Islet of Langerhans (tissue), 1 donor: ENCODE measurements around the gene DAB2.

Experiments
- FAIRE-seq: peaks from one replicate; lab custom pipeline; 2011; peaks lifted over from hg19 to GRCh38; lab: Jason Lieb, UNC

The DAB2 gene

DNA sequence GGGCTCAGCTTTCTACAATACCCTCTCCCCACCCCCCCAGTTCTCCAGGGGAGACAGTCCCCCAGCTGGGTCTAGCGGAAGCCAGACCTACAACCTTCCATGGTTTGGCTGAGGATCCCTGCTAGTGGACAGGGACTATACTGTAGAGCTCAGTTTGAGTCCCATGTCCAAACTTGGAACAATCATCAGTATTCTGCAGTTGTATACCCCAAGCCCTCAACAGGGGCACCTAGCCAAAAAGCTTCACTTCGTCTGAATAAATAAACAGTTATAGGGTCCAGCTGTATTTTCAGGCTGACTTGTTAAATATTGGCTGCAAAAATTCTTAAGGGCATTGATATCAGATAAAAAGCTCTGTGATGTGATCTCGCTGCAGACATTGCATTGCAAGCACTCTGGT is 45.1 kb downstream of the DAB2 start:
- no peak for FAIRE-seq

DNA sequence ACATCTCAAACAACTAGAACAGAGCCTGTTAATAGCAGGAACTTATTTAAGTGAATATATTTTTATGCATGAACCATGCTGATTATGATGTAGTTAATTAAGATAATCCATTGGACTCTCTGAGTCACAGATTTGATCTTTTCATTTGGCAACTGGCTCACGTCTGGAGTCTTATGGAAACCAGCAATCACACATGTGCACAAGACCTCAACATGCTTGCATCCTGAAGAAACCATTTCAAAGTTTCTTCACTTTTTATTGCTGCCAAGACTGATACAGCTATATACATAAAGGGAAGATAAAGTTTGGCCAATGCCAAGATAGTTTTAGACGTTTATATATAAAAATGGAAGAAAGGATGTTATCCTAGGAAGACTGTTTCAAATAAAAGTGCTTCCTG is 47.2 kb downstream of the DAB2 start:
- FAIRE-seq: no peak

DNA sequence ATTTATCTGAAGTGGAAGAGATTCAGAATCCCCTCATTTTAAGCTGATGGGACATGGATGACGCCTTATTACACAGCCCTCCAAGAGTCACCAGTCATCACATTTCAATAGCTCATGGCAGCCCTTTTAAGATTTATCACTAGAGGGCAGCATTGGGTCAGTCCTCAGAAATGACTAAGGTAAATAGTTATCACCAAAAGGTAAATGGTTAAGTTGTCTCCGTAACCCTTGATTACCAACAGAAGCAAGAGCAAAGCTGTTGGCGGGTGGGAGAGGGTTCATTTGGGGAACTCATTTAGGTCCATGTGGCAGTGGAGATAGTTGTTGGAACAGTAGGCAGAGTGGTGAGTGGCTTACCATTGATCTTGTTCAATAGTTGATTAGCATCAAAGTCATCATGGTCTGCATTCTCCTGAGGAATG is 48.5 kb downstream of the DAB2 start:
- peak; percentile 21 for FAIRE-seq

DNA sequence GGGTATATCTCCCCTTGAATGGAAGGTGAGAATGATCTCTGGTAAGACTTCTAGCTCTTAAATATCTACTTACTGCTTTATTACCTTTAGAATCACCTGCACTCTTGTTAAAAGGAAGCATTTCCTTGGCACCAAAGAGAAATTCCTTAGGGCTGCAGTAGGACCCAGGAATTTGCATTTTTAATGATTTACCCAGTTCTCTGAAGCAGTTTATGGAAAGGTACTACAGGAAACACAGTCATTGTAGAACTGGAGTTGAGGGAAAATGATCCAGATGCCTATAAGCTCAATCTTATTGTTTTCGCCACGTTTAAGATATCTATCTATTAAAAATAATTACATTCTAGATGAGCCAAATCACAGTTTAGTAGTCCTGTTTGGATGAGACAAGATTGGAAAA is 51.0 kb downstream of the DAB2 start:
- FAIRE-seq: no peak

DNA sequence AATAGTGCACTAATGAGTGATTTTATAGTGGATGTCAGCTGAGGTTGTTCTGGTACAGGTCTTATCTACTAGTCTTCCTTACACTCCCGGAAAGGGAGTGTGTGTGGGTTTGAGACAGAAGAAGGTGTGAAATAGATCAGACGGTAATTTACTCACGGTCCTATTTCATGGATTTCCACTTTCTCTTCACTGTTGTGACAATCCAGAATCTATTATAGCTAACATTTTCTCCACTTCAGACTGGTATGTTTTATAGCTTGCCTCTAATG is 53.5 kb downstream of the DAB2 start:
- FAIRE-seq: no peak

DNA sequence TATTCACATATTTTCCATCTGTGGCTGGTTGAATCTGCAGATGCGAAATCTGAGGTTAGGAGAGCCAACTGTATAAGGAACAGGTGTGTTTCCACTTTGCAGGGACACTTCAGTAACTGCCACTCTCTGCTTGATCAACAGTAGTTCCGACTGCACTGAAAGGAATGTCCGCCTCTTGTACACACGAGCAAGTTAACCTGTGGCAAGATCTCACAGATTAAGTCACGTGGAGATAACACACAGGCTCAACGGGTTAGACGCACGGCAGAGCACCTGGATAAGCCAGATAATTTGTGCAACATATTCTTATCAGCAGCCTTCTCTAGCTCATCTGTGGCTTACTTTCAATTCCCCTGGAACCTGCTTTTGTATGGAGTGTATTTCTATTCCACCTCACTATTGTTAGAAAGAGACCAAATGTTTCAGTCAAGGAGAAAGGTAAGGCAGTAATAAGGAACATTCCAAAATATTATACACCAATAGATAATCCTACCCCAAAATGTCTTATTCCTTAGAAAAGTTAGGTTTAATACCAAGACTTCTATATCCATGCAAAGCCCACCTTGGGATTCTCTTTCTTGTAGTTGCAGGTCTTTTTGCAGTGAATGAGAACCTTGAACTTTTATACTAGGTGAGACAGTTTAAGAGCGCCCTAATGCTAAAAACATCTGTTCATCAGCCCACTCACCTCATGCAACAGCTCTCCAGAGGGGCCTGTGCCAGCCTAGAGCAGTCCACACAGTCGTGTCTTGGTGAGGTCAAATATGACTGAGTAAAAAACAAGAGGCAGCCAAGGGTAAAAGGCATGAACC is 54.0 kb downstream of the DAB2 start:
- FAIRE-seq: no peak

DNA sequence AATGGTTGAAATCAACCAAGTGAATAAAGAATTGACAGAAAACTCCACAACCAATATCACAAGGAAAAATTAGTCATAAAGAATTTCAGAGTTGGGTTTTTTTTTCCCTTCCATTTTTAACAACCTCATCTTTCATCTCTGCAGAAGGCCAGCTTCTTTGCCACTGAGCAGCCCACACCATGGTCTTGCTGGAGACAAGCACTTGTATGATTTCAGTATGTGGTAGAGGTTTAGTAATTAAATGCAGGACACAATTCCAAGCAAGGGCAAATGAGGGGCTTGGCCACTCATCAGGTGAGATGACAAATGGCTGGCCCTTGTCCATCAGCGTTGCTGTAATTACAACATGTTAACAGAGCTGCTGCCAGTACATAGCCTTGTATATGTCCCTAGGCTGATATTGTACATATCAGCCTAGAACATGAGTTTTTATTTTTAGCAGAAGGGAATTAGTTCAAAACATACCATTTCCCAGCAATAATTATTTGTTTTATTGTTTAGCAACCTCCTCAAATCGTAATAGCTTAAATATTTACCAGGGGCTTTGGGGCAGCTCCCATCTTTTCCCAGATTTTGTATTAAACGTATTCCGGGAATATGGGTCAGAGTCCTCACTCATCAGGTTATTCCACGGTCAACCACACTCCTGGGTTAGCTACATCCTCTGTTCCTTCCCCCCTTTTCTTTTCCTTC is 55.5 kb downstream of the DAB2 start:
- no peak for FAIRE-seq

DNA sequence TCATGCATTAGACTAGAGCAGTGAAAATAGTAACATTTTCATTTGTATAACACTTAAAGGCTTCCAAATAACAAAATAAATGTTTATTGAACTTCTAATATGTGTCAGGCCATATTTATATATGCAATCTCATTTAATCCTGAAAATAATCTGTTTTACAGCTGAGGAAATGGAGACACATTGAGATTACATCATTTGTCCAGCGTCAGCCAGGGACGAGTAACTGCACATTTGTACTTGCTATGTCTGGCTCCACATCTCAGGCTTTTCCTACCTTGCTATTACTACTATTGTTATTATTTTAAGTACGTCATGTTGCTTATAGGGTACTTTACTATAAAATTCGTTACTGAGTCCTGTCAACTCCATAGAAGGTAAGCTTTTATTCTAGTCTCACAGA is 56.7 kb downstream of the DAB2 start:
- FAIRE-seq: no peak

DNA sequence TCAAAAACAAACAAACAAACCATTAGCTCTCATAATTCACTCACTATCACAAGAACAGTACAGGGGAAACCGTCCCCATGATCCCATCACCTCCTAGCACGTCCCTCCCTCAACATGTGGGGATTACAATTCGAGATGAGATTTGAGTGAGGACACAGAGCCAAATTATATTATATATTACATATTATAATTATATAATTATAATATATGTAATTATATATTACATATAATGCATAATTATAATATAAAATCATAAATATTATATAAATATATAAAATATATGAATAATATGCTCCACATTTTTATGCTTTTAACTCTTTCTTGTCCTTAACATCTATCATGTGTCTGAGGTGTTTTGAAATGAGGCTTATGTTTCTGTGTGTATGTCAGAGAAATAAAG is 57.1 kb downstream of the DAB2 start:
- no peak for FAIRE-seq

DNA sequence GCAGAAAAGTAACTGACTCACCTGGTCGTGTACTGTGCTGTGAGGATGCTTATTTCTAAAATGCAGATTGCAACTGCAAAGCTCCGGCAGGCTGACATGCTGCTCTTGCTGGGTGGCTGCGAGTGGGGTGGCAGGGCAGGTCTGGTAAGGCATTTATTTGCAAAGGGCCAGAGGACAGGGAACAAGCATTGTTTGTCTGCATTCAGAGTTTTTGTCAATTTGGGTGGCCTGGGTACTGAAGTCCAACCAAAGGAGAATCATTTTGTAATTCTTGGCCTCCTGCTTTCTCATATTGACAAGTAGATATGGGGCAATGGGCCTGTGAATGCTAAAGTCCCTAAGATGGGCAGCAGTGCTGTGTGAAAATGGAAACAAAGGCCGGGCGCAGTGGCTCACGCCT is 60.4 kb downstream of the DAB2 start, which contains the start of gene C9:
C9 (minus strand) TSS at position 129 of the 400 bp plus-strand sequence; CDS start at position 98, 31 bp downstream.
- no peak for FAIRE-seq

DNA sequence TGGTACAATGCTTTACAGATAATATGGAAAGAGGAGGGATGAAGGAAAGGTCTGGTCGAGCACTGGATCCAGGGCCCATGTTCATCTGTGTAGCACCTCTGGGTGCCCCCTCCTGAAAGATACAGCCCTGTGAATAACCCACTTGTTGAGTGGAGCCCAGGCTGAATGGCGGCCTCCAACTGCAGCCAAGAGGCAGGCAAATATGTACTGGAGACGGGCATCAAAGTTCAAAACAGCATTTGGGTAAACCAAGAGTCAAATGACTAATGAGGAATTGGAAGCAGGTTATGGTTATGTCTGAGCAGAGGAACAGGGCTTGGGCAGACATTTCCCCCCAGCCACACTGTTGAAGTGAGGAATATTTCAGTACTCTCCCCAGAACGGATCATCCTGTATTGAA is 61.6 kb downstream of the DAB2 start:
- FAIRE-seq: no peak

DNA sequence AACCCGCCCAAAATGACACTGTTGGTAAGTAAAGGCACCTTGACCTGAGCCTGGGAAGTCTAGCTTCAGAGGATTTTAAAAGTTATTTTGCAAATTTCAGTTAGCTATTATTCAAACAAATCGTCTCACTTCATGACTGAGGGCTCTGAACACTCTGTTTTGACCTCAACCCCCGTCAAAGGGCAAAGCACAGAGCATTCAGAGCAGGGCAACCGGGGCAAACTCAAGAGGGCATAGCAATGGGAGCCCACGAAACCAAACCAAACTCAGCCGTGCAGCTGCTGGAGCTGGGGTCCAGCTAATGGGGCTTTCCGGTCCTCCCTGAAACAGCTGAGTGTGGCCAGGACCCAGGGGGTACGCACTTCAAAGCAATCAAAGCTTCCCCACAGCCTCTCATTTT is 62.1 kb downstream of the DAB2 start:
- no peak for FAIRE-seq

DNA sequence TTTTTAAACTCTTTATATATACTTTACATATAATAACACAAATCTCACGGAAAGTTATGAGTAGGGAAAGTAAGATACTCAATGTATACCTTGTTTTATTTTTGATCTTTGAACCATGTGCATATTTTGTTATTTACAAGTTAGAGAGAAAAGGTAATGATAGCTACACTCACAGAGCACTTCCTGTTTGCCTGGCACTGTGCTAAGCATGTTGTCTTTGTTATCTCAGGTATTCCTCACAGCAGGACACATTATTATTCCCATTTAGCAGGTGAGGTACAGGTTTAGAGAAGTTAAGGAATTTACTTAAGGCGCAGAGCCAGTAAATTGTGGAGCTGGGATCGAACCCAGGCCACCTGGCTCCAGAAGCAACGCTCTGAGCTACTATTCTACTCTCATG is 63.5 kb downstream of the DAB2 start:
- FAIRE-seq: no peak

DNA sequence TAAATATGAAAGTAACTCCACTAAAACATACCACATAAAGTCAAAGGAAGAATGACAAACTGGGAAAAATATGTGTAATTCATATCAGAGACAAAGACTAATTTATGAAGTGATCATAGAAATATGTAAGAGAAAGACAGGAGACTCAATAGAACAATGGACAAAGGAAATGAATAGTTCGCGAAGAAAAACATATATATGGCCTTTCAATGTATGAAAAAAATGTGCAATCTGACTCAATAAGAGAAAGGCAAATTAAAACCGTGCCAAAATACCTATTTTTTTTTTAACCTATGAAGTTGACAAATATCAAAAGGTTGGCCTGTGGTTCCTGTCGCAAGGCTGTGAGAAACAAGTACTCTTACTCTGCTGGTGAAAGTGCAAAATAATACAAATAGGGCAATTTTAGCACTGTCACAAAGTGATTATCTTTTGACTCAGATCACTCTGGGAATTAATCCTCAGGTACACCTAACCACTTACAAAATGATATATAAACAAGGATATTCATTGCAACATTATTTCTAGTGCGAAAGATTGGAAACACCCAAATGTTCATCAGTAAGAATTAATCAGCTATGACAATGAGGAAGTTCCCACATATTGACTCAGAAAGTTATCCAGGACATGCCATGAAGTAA is 64.2 kb downstream of the DAB2 start:
- no peak for FAIRE-seq

DNA sequence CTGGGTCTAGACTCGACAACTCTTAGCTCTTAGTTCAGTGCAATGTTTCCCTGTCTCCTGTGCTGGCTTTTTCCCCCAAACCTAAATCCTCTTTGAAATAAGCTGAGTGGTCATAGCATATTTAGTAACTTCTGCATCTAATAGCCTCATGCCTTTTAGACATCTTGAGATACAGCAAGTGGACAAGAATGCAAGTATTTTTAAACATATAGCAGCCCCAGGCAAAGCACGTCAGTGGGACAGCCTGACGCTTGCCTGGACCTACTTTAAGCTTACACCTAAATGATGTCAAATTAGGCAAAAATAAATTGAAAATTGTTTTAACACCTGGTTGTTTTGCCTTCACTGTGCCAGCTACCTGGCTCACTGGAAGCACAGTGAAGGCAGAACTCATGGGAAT is 68.5 kb downstream of the DAB2 start:
- FAIRE-seq: no peak

DNA sequence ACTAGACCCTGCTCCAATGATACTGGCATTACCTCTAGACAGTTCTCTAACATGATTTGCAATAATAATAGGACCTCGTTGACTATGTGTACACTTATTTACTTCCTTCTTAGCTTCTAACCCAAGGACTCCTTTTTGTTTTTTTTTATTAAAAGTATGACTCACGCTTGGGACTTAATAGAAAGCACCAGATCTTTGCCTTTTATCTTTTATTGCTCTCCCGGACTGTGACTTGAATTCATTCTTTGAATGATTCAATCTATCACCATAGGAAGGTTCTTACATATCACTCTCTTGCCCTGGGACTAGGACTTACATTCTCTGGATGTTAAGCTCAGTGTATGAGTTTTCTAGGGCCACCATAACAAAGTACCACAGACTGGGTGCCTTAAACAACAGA is 69.5 kb downstream of the DAB2 start:
- no peak for FAIRE-seq

DNA sequence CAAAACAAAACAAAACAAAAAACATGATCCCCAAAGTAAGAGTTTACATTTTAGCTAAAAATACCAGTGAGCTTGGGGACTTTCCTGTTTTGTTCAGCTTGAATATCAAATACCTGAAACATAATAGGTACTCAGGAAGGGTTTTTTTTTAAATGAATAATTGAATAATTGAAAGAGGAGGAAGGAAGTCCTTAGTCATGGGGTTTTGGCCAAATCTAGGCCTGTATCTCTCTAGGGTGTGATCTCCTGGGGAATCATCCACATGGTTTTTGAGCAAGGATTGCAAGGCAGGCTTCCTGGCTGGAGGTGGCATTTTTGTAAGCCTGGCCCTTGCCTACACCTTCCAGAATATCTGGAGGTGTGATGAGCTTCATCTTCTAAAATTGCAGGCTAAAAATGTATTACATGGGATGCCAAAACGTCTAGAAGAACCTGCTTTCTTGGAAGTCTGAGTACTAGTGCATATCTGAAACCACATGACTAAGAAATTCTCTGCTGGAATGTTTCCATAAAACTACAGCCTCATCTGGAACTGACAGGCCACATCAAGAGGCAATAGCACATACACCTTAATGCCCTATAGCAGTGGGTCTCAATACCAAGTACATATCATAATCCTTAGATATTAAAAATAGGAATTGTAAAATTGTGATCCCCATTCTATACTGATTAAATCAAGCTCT is 70.9 kb downstream of the DAB2 start:
- no peak for FAIRE-seq

DNA sequence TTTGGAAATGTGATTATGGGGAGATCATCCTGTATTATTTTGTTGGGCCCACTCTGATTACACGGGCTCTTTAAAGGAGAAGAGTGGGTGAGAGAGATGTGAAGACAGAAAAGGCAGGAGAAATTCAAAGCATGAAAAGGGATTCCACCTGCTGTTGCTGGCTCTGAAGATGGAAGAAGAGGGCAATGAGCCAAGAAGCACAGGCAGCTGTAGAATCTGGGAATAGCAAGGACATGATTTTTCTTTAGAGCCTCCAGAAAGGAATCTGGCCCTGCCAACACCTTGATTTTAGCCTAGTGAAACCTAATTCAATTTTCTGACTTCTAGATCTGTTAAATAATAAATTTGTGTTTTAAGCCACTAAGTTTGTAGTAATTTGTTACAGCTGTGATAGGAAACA is 71.8 kb downstream of the DAB2 start:
- no peak for FAIRE-seq

DNA sequence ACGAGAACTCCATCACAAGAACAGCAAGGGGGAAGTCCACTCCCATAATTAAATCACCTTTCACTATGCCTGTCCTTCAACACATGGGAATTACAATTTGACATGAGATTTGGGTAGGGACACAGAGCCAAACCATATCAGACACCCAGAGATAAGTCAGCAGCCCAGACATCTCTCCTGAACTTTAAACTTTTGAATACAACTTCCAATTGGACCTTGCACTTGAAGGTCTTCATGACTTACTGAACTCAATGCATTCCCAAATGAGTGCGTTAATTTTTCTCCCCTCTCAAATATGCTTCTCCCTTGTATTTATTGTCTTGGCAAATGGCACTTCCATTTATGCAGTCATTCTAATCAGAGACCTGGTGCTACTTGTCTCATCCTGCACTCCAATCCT is 72.6 kb downstream of the DAB2 start:
- no peak for FAIRE-seq

DNA sequence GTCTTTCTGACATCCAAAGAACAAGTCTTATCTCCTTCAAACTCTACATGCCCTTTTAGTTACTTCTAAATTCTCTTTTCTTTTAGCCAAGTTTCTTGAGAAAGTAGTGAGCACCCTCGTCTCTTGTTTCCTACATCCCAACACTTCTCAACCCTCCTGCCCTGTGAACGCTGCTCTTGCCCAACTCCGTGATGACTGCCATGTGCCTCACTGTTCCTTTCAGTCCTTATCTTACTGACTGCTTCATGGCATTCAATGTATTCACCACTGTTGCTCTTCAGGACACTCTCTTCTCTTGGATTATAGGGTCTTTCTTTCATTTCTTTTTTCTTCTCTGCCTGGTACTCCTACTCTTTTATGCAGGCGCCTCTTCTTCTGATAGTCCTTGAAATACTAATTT is 75.3 kb downstream of the DAB2 start:
- FAIRE-seq: no peak

DNA sequence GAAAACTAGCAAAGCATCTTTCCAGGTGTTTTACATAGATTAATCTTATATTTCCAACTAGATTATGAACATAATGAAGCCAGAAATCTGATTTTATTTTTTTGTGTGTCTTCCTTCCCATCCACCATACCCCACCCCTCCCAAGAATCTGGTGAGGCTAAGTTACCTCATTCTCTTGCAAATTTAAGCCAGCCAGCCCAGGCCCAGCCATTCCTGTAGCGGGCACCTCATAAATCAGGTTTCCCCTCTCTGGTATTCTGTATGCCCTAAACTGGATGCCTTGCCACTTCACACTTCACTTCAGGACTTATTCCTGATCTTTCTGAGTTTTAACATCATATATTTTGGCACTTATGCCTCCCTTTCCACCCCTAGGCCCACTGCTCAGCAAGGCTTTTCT is 82.3 kb downstream of the DAB2 start:
- no peak for FAIRE-seq

DNA sequence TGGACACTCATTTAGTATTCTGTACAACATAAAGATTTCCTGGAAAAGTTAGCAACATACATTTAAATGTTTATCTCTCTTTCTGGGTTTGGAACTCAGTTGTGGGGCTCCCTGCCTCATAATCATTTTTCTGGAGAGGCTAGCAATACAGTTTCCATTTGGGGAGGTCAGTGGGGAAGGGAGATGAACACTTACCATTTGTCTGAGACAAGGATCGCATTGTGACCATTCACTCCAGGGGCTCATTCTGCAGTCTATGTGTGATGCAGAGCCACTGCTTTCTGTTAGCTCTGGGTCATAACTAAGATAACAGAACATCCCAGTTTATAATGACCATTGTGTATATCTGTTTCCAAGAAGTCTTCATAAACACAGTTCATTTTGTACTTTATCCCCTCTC is 82.9 kb downstream of the DAB2 start:
- FAIRE-seq: no peak

DNA sequence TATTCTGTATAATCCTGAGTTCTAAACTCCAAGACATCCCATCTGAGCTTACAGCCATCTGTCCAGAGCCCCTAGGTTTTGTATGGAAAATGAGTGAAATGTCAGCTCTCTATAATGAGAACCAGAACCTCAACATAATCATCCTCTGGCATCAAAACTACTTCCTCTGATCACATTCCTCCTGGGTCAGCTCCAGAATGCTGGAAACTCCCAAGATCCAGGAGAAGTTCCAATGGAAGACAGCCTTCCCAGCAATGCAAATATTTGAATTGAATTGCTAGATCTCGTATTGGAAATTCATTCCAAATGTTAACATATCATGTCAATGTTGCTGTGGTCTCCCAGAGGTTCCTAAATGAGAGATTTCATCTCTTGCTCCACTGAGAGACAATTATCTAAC is 84.3 kb downstream of the DAB2 start:
- FAIRE-seq: no peak
